IMR-90 (cell line): ENCODE results near the gene TCOF1. TPM values are rescaled to one million over a fixed set of nuclear protein-coding genes. Genes with fewer than 3 reads are reported as not detected.

ENCODE experiments used
- ATAC-seq: fragments of 200-7000 bp; cut with Tn5 transposase; 2 replicates; pipeline ENCODE4 v1.9.1; 2020; ENCODE audit warnings: low read depth, mild to moderate bottlenecking, moderate library complexity
- BruUV-seq: library from RNA; stranded (reverse); fragments of 400-500 nt; replicated peaks from 2 replicates; lab custom pipeline; 2021; lab: Mats Ljungman, UMichigan
- CTCF ChIA-PET: fragments of 300-600 bp; formaldehyde crosslinking; extraction: SDS; loops from one replicate; lab custom pipeline; 2021; ENCODE audit warnings: antibody characterized with exemption; lab: Yijun Ruan, JAX
- POLR2A ChIA-PET: fragments of 300-600 bp; sonication (Branson Sonifier 250); formaldehyde crosslinking; loops from one replicate; lab custom pipeline; 2022; ENCODE audit warnings: antibody characterized with exemption; ENCODE audit not compliant: unreplicated experiment; lab: Charles Lee
- DNase-seq: peaks from one replicate; pipeline ENCODE4 v3.0.0; 2013
- H2AFZ ChIP-seq: replicated peaks from 2 replicates; pipeline ENCODE3; 2013; ENCODE audit warnings: low read length, mild to moderate bottlenecking; ENCODE audit not compliant: poor library complexity
- H2AK5ac ChIP-seq: 2 replicates; pipeline ENCODE4 v1.6.1; 2013; ENCODE audit warnings: low read depth, low read length, inconsistent platforms
- H2AK9ac ChIP-seq: replicated peaks from 2 replicates; pipeline ENCODE3; 2013; ENCODE audit warnings: mild to moderate bottlenecking, low read depth, low read length, moderate library complexity; ENCODE audit not compliant: poor library complexity
- H2BK120ac ChIP-seq: 2 replicates; pipeline ENCODE4 v1.6.1; 2013; ENCODE audit warnings: low read depth, low read length, inconsistent platforms
- H2BK15ac ChIP-seq: 3 replicates; pipeline ENCODE4 v1.6.1; 2013; ENCODE audit warnings: low read depth, low read length, inconsistent platforms
- H2BK20ac ChIP-seq: 2 replicates; pipeline ENCODE4 v1.6.1; 2013; ENCODE audit warnings: low read depth, mild to moderate bottlenecking, inconsistent platforms, low read length, moderate library complexity
- H2BK5ac ChIP-seq: 2 replicates; pipeline ENCODE4 v1.6.1; 2013; ENCODE audit warnings: mild to moderate bottlenecking, low read depth, low read length, inconsistent platforms; ENCODE audit not compliant: poor library complexity, severe bottlenecking
- H3K14ac ChIP-seq: replicated peaks from 2 replicates; pipeline ENCODE4 v1.6.1; 2013; ENCODE audit warnings: low read depth, low read length, inconsistent platforms
- H3K18ac ChIP-seq: 2 replicates; pipeline ENCODE4 v1.6.1; 2013; ENCODE audit warnings: low read depth, low read length, control low read depth
- H3K23ac ChIP-seq: 2 replicates; pipeline ENCODE4 v1.6.1; 2013; ENCODE audit warnings: low read depth, low read length, inconsistent platforms
- H3K27ac ChIP-seq: 2 replicates; pipeline ENCODE4 v1.5.1; 2013; ENCODE audit warnings: mild to moderate bottlenecking, control low read depth, low read length; ENCODE audit not compliant: insufficient read depth
- H3K27me3 ChIP-seq: 2 replicates; pipeline ENCODE4 v1.6.1; 2013; ENCODE audit warnings: low read length; ENCODE audit not compliant: control insufficient read depth, insufficient read depth
- H3K36me3 ChIP-seq: 2 replicates; pipeline ENCODE4 v1.6.1; 2013; ENCODE audit warnings: low read length, mixed read lengths; ENCODE audit not compliant: control insufficient read depth, insufficient read depth
- H3K4ac ChIP-seq: 2 replicates; pipeline ENCODE4 v1.6.1; 2013; ENCODE audit warnings: low read depth, low read length, inconsistent platforms
- H3K4me1 ChIP-seq: 2 replicates; pipeline ENCODE4 v1.6.1; 2013; ENCODE audit warnings: low read length, mixed read lengths; ENCODE audit not compliant: control insufficient read depth, insufficient read depth
- H3K4me2 ChIP-seq: 2 replicates; pipeline ENCODE4 v1.6.1; 2013; ENCODE audit warnings: low read depth, mild to moderate bottlenecking, control low read depth, low read length, moderate library complexity
- H3K4me3 ChIP-seq: 2 replicates; pipeline ENCODE4 v1.5.1; 2013; ENCODE audit warnings: low read depth, mild to moderate bottlenecking, control low read depth, low read length, moderate library complexity; ENCODE audit not compliant: insufficient read depth
- H3K56ac ChIP-seq: 2 replicates; pipeline ENCODE4 v1.6.1; 2013; ENCODE audit warnings: low read length, inconsistent platforms; ENCODE audit not compliant: insufficient read depth; ENCODE audit errors: extremely low read depth
- H3K79me1 ChIP-seq, 2 experiments: 2 replicates each; pipeline ENCODE4 v1.6.1; 2013; ENCODE audit warnings: low read length in 2 of 2, inconsistent platforms in 1 of 2, low read depth in 1 of 2
- H3K9ac ChIP-seq: 2 replicates; pipeline ENCODE4 v1.6.1; 2013; ENCODE audit warnings: low read depth, low read length, control low read depth
- H3K9me1 ChIP-seq: 2 replicates; pipeline ENCODE4 v1.6.1; 2013; ENCODE audit warnings: low read length, inconsistent platforms; ENCODE audit not compliant: insufficient read depth
- H3K9me3 ChIP-seq: 2 replicates; pipeline ENCODE4 v1.6.1; 2013; ENCODE audit warnings: low read length; ENCODE audit not compliant: control insufficient read depth, insufficient read depth
- H4K20me1 ChIP-seq: 2 replicates; pipeline ENCODE4 v1.6.1; 2013; ENCODE audit warnings: low read length, inconsistent platforms; ENCODE audit not compliant: insufficient read depth
- H4K5ac ChIP-seq: 2 replicates; pipeline ENCODE4 v1.6.1; 2013; ENCODE audit warnings: mild to moderate bottlenecking, low read depth, low read length, control low read depth
- H4K8ac ChIP-seq, 2 experiments: 2 replicates each; pipeline ENCODE4 v1.6.1; 2013; ENCODE audit warnings: low read depth in 2 of 2, low read length in 2 of 2, control low read depth in 1 of 2, inconsistent platforms in 1 of 2
- H4K91ac ChIP-seq: 2 replicates; pipeline ENCODE4 v1.6.1; 2013; ENCODE audit warnings: low read depth, low read length, inconsistent platforms; ENCODE audit not compliant: insufficient read depth
- BHLHE40 ChIP-seq: fragments of 150-350 bp; IDR thresholded peaks from 2 replicates; pipeline ENCODE4 v1.6.1; 2016; ENCODE audit warnings: mild to moderate bottlenecking, low read depth, low read length
- CEBPB ChIP-seq: IDR thresholded peaks from 2 replicates; pipeline ENCODE4 v1.6.1; 2012; ENCODE audit warnings: low read depth, low read length, improper control_type of control experiment
- CHD1 ChIP-seq: IDR thresholded peaks from 2 replicates; pipeline ENCODE4 v1.6.1; 2012; ENCODE audit warnings: low read depth, low read length, improper control_type of control experiment
- CTCF ChIP-seq: conservative IDR thresholded peaks from 2 replicates; pipeline ENCODE4 v1.5.1; 2012; ENCODE audit warnings: mild to moderate bottlenecking, low read depth, low read length, improper control_type of control experiment
- ELK1 ChIP-seq: fragments of 150-350 bp; IDR thresholded peaks from 2 replicates; pipeline ENCODE4 v1.6.1; 2016; ENCODE audit warnings: low read depth, mild to moderate bottlenecking, low read length, moderate library complexity, borderline replicate concordance
- FOS ChIP-seq: fragments of 150-350 bp; IDR thresholded peaks from 2 replicates; pipeline ENCODE4 v1.6.1; 2016; ENCODE audit warnings: low read depth, low read length
- MAFK ChIP-seq: IDR thresholded peaks from 2 replicates; pipeline ENCODE4 v1.6.1; 2012; ENCODE audit warnings: low read depth, low read length, improper control_type of control experiment
- MAZ ChIP-seq: IDR thresholded peaks from 2 replicates; pipeline ENCODE4 v1.6.1; 2012; ENCODE audit warnings: low read depth, mild to moderate bottlenecking, low read length, improper control_type of control experiment, moderate library complexity, borderline replicate concordance
- MXI1 ChIP-seq: IDR thresholded peaks from 2 replicates; pipeline ENCODE4 v1.6.1; 2012; ENCODE audit warnings: low read depth, mild to moderate bottlenecking, low read length, moderate library complexity, borderline replicate concordance
- NFE2L2 ChIP-seq: fragments of 150-350 bp; IDR thresholded peaks from 2 replicates; pipeline ENCODE4 v1.6.1; 2016; ENCODE audit warnings: low read depth, mild to moderate bottlenecking, low read length
- POLR2A ChIP-seq: IDR thresholded peaks from 2 replicates; pipeline ENCODE4 v1.6.1; 2012; ENCODE audit warnings: mild to moderate bottlenecking, low read depth, low read length
- RAD21 ChIP-seq: IDR thresholded peaks from 2 replicates; pipeline ENCODE4 v1.6.1; 2012; ENCODE audit warnings: low read length, improper control_type of control experiment
- RCOR1 ChIP-seq: IDR thresholded peaks from 2 replicates; pipeline ENCODE4 v1.6.1; 2012; ENCODE audit warnings: mild to moderate bottlenecking, low read length, improper control_type of control experiment; ENCODE audit not compliant: insufficient replicate concordance
- RFX5 ChIP-seq: IDR thresholded peaks from 2 replicates; pipeline ENCODE4 v1.8.0; 2012; ENCODE audit warnings: low read depth, mild to moderate bottlenecking, low read length, moderate library complexity
- SMC3 ChIP-seq: fragments of 150-350 bp; IDR thresholded peaks from 2 replicates; pipeline ENCODE4 v1.6.1; 2016; ENCODE audit warnings: low read depth, mild to moderate bottlenecking, antibody characterized with exemption, low read length, moderate library complexity
- USF2 ChIP-seq: fragments of 150-350 bp; IDR thresholded peaks from 2 replicates; pipeline ENCODE4 v1.6.1; 2017; ENCODE audit warnings: mild to moderate bottlenecking, antibody characterized with exemption, low read length, low read depth
- WGBS, 2 experiments: methylation state at CpG; one replicate each; pipeline versions ENCODE4 v1.1.5 to v1.1.7; 2013; ENCODE audit warnings: missing lambda C conversion rate in 2 of 2; ENCODE audit not compliant: insufficient read length in 1 of 2; ENCODE audit errors: extremely low coverage in 2 of 2; 5-methylcytosine and 5-hydroxymethylcytosine counted together
- dilution Hi-C: fragments of 300-500 bp; cut with HindIII; formaldehyde crosslinking; loops from one replicate; pipeline ENCODE4 v1.14.3; 2018; ENCODE audit warnings: low sequenced_read_pairs; ENCODE audit not compliant: unreplicated experiment
- in situ Hi-C: fragments of 300-500 bp; cut with MboI; formaldehyde crosslinking; loops from 3 replicates; pipeline ENCODE4 v1.14.3; 2019; ENCODE audit warnings: low sequenced_read_pairs, inconsistent platforms, mixed read lengths
- intact Hi-C: fragments of 100-400 bp; cut with micrococcal nuclease; formaldehyde crosslinking; loops from 2 replicates; pipeline ENCODE4 v1.10.0; 2022
- polyA plus RNA-seq, 3 experiments: library from polyadenylated mRNA; depleted of rRNA; stranded (reverse); fragments of >200 nt; gene quantifications; 2 replicates each; pipeline ENCODE4 v1.2.3, GENCODE V29; 2012; ENCODE audit warnings: low replicate concordance in 1 of 3
- total RNA-seq: library from RNA; depleted of rRNA; stranded (reverse); fragments of >200 nt; gene quantifications from 2 replicates; pipeline ENCODE4 v1.2.3, GENCODE V29; 2012

TCOF1 gene
- total and polyA plus RNA-seq, 2 of the 4 experiments (the other 2 are of a cell fraction): 18.2 to 19.7 TPM

DNA sequence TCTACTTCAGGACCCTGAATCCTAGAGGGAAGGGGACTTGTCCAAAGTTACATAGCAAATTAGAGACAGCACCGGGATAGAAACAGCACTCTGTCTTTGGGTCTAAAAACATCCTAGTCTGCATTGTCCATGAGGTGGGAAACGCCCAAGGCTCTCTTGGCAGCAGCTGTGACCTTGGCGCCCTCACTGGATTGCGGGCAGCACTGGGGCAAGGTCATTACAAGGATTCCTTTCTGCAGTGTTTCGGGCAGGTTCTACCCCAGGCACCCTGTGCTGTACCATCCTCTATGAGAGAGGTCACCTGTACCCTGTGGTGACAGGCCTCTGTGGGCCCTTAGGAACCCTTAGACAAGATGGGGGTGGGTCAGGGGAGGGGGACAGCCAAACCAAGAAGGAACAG lies 46.6 kb downstream of the TCOF1 start:
- H3K14ac ChIP-seq: no peak overlapping the region
- peaks cover 3% of the 10 kb centered on the region; the same call in 1 of the 2 replicates for H4K20me1 ChIP-seq
- no peak overlapping the region for H3K56ac ChIP-seq
- no peak overlapping the region for H3K27ac ChIP-seq
- in situ Hi-C loops: no loop called here
- H4K5ac ChIP-seq: no peak overlapping the region
- no peak for ATAC-seq
- no peak overlapping the region for H3K18ac ChIP-seq
- peaks cover 6% of the 10 kb centered on the region for H3K4me1 ChIP-seq
- no peaks in the 10 kb centered on the region for H3K9me3 ChIP-seq
- dilution Hi-C loops: no loop called here
- H3K4me2 ChIP-seq: no peak overlapping the region
- no peak overlapping the region for H2BK15ac ChIP-seq
- H2BK5ac ChIP-seq: no peak overlapping the region
- peaks cover 27% of the 10 kb centered on the region for H3K9me1 ChIP-seq
- POLR2A ChIA-PET: no interaction called here
- no peak overlapping the region for H2AK5ac ChIP-seq
- no peak overlapping the region for H4K8ac ChIP-seq
- H3K23ac ChIP-seq: no peak overlapping the region
- CTCF ChIA-PET: no interaction called here
- no peak overlapping the region for H3K9ac ChIP-seq
- peaks cover 0 to 9% of the 10 kb centered on the region in 2 experiments; a peak in 1 of 4 replicates for H3K79me1 ChIP-seq
- intact Hi-C loops: no loop called here
- H2BK20ac ChIP-seq: no peak overlapping the region
- DNase-seq: no peak
- no peak overlapping the region for H4K91ac ChIP-seq
- TF ChIP-seq RAD21 (no peak), RFX5 (no peak), BHLHE40 (no peak), SMC3 (no peak), CEBPB (no peak), FOS (no peak), USF2 (no peak), CHD1 (no peak), MAFK (no peak), POLR2A (no peak), ELK1 (no peak), CTCF (no peak), MXI1 (no peak), NFE2L2 (no peak), RCOR1 (no peak), MAZ (no peak)
- 95% methylated on average over 5 of the region's 5 CpGs; no CpG with 5 or more reads in 1 of the 2 experiments for WGBS, 2 experiments
- no peak overlapping the region for H3K4ac ChIP-seq
- H2AK9ac ChIP-seq: no peak overlapping the region
- no peak overlapping the region for H2AFZ ChIP-seq
- H3K4me3 ChIP-seq: no peak overlapping the region
- H3K27me3 ChIP-seq: no peaks in the 10 kb centered on the region
- BruUV-seq: no TSS peak
- no peak overlapping the region for H2BK120ac ChIP-seq
- peaks cover 15% of the 10 kb centered on the region for H3K36me3 ChIP-seq
